Activated T-helper 2 cell treated with anti-CD3 and anti-CD28 coated beads, Interferon-gamma antibody, Interleukin-2, Interleukin-4, amounts not matched to agents 10 μg/mL and 5 μg/mL and 100 μg/mL, durations not matched to agents 14 hours and 24 hours and 36 hours (primary cell): ENCODE measurements around the gene NAE1. TPM values are rescaled to one million over a fixed set of nuclear protein-coding genes. Genes with fewer than 3 reads are reported as not detected.

ENCODE experiments used
- DNase-seq: peaks from one replicate; pipeline ENCODE4 v3.0.0; 2021; ENCODE audit warnings: low spot score
- H3K27ac Mint-ChIP-seq: one replicate; pipeline ENCODE4 v1.8.0; 2021; ENCODE audit warnings: mixed read lengths
- H3K27me3 Mint-ChIP-seq: one replicate; pipeline ENCODE4 v1.8.0; 2021; ENCODE audit warnings: low read depth, mixed read lengths
- H3K36me3 Mint-ChIP-seq: one replicate; pipeline ENCODE4 v1.8.0; 2021; ENCODE audit warnings: low read depth, mixed read lengths
- H3K4me1 Mint-ChIP-seq: one replicate; pipeline ENCODE4 v1.8.0; 2021; ENCODE audit warnings: low read depth, mixed read lengths
- H3K4me3 Mint-ChIP-seq: one replicate; pipeline ENCODE4 v1.8.0; 2021; ENCODE audit warnings: low read depth, mild to moderate bottlenecking, moderate library complexity, mixed read lengths
- H3K9me3 Mint-ChIP-seq: one replicate; pipeline ENCODE4 v1.8.0; 2021; ENCODE audit warnings: mixed read lengths
- intact Hi-C: fragments of 100-400 bp; cut with micrococcal nuclease; formaldehyde crosslinking; loops from one replicate; pipeline ENCODE4 v1.15.1; 2023
- total RNA-seq: library from RNA; stranded (reverse); gene quantifications from 2 replicates; pipeline ENCODE4 v1.2.3, GENCODE V29; 2022

NAE1 gene
- total RNA-seq, 1 donor from 2014 or later: 123 TPM

GRCh38 chr16:66859397-66860068 lies 28.8 kb upstream of the NAE1 start:
- Mint-ChIP-seq H3K4me3 (no peak overlapping the region), H3K27ac (no peak overlapping the region), H3K4me1 (no peaks in the 10 kb centered on the region), H3K36me3 (no peaks in the 10 kb centered on the region), H3K27me3 (no peaks in the 10 kb centered on the region), H3K9me3 (no peaks in the 10 kb centered on the region)
- intact Hi-C loops: no loop called here
- DNase-seq: no peak

- Mint-ChIP-seq H3K36me3 (no peaks in the 10 kb centered on the region), H3K27ac (no peak overlapping the region)
Observed at GRCh38 chr16:66858740-66859396, 28.1 kb upstream of the NAE1 start.

DNA sequence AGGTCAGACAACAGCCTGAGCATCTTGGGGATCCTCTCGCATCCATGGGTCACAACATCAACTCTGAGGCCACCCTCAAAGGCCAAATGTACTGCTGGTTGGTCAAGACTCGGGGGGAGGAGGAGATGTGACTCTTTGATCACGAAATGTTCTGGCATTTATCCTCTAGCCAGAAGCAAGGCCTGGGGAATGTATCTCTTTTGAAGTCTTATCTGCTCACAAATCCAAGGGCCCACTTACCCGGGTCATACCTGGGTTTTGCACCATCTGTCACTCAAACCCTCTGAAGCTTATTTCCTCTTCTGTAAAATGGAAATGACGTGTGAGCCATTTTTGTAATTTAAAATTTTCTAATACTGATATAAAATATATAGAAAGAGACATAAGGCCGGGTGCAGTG lies 26.7 kb upstream of the NAE1 start:
- Mint-ChIP-seq H3K27ac (no peak overlapping the region), H3K36me3 (no peaks in the 10 kb centered on the region), H3K9me3 (no peaks in the 10 kb centered on the region), H3K4me1 (no peaks in the 10 kb centered on the region), H3K27me3 (no peaks in the 10 kb centered on the region), H3K4me3 (no peak overlapping the region)
- intact Hi-C loops: no loop called here
- DNase-seq: no peak

More at GRCh38 chr16:66858740-66859396, 28.1 kb upstream of the NAE1 start:
- Mint-ChIP-seq H3K27me3 (no peaks in the 10 kb centered on the region), H3K4me1 (no peaks in the 10 kb centered on the region), H3K4me3 (no peak overlapping the region), H3K9me3 (no peaks in the 10 kb centered on the region)
- no peak for DNase-seq
- intact Hi-C loops: no loop called here

DNA sequence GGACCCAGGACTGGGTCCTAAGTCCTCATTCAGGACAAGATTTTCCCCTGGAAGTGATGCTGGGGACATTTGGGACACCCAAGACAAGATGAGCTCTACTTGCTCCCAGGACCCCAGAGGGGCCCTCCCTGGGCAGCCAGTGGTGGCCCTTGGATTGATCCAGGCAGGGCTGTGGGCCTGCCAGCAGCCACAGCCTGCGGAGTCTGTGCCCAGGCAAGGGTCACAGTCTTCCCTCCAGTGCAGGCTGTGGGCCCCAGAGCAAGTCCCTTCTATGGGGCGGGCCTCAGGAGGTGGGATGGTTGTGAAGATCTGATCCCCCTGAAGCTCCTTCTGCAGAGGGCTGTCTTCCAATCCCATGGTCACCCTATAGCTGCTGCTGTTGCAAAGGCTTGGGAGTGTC lies 26.0 kb upstream of the NAE1 start:
- DNase-seq: no peak
- no peak overlapping the region for H3K4me3 Mint-ChIP-seq
- no peaks in the 10 kb centered on the region for H3K4me1 Mint-ChIP-seq
- H3K9me3 Mint-ChIP-seq: no peaks in the 10 kb centered on the region
- intact Hi-C loops: no loop called here
- H3K36me3 Mint-ChIP-seq: no peaks in the 10 kb centered on the region
- H3K27me3 Mint-ChIP-seq: no peaks in the 10 kb centered on the region
- no peak overlapping the region for H3K27ac Mint-ChIP-seq

- DNase-seq: no peak
- no peaks in the 10 kb centered on the region for H3K4me1 Mint-ChIP-seq
- no peaks in the 10 kb centered on the region for H3K27me3 Mint-ChIP-seq
- H3K4me3 Mint-ChIP-seq: no peak overlapping the region
- intact Hi-C loops: no loop called here
- H3K36me3 Mint-ChIP-seq: no peaks in the 10 kb centered on the region
- no peaks in the 10 kb centered on the region for H3K9me3 Mint-ChIP-seq
- H3K27ac Mint-ChIP-seq: no peak overlapping the region
Observed at GRCh38 chr16:66856184-66856730, 25.5 kb upstream of the NAE1 start.

DNA sequence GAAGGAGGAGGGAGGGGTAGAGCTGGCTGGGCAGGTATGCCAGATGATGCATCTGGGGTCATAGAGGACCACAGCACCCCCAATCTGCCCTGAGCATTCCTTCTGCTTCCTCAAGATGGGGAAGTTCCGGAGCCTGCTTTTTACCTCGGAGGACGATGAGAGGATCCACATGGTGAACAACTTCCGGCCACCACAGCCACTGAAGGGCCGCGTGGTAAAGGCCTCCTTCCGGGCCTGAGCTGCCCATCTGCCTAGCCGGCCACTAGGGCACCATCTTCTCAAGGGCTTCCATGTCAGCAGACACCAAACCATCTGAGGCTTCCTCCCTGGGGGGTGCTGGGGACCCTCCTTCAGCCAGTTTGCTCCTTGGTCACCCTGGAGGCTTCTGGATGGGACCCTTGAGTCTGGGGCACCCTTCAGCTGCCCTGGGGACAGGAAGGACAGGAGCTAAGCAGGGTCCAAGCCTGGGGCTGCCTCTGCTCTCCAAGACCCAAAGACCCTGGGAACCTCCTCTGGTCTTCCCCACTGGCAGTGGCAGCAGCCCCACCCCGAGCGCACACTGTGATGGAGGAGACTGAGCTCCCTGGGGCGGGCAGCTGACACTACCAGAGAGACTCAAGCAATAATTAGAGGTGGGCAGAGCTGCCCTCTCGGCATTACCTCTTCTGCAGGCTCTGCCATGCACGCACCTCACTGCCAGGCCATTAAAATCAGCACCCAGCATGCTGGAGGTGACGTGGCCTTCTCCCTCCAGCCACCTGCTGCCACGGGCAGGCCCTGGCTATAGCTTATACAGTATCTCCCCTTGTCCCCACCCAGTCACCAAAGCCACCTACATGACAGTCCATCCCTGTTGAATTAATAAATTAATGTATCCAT lies 22.7 kb upstream of the NAE1 start:
- Mint-ChIP-seq H3K27ac (no peak overlapping the region), H3K9me3 (no peaks in the 10 kb centered on the region), H3K4me3 (no peak overlapping the region), H3K4me1 (peaks cover under 1% of the 10 kb centered on the region), H3K27me3 (no peaks in the 10 kb centered on the region), H3K36me3 (no peaks in the 10 kb centered on the region)
- intact Hi-C loops: no loop called here
- no peak for DNase-seq

DNA sequence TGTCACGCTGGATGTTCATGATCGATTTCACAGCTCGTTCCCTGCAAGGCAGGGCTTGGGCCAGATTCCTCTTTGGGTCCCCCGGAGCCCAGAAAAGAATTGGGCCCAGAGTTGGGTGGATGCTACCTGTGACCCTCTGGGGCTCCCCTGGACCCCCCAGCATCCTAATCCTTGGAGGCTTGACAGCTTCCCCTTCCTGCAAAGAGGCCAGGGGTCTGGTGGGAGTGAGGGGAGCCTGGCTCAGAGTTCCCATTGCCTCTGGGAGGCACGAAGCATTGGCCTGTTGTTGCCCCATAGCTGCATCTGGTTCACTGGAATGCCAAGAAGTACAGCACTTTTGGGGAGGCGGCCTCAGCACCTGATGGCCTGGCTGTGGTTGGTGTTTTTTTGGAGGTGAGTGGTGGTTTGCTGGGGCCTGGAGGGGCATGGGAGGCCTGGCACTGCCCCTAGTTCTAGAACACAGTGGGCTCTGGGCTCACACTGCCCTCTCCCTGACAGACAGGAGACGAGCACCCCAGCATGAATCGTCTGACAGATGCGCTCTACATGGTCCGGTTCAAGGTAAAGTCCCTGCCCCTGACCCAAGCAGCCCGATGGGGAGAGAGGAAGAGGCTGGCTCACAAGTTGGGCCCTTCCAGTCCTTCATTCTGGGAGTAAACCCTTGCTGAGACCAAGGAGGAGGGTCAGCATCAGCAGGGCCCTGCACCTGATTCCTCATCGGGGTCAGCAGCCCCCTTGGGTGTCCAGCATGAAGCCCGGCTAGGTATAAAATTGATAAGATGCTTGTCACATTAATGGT lies 20.6 kb upstream of the NAE1 start:
- no peak for DNase-seq
- intact Hi-C loops: no loop called here
- H3K4me3 Mint-ChIP-seq: no peak overlapping the region
- peaks cover 16% of the 10 kb centered on the region for H3K4me1 Mint-ChIP-seq
- H3K9me3 Mint-ChIP-seq: no peaks in the 10 kb centered on the region
- H3K36me3 Mint-ChIP-seq: no peaks in the 10 kb centered on the region
- no peak overlapping the region for H3K27ac Mint-ChIP-seq
- H3K27me3 Mint-ChIP-seq: peaks cover 3% of the 10 kb centered on the region

GRCh38 chr16:66850115-66850815 lies 19.5 kb upstream of the NAE1 start:
- Mint-ChIP-seq H3K27me3 (peaks cover 14% of the 10 kb centered on the region), H3K9me3 (no peaks in the 10 kb centered on the region), H3K4me3 (no peak overlapping the region), H3K36me3 (no peaks in the 10 kb centered on the region), H3K4me1 (peaks cover 19% of the 10 kb centered on the region), H3K27ac (no peak overlapping the region)
- intact Hi-C loops: no loop called here
- no peak for DNase-seq

DNA sequence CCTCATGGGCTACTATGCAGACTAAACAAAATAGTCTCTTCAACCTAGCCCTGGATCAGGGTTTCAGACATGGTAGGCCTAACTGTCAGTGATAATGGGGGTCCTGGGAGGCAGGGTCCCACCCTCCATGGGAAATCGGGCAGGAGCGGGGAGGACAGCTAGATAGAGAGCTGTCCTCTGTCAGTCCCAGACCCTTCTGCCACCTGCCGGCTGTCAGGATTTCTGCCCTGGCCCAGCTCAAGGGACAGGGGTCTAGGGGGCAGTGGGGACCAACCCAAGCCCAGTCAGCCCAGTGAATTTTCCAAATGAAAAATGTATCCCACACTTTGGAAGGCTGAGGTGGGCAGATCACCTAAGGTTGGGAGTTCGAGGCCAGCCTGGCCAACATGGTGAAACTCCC lies 18.8 kb upstream of the NAE1 start:
- intact Hi-C loops: no loop called here
- no peak overlapping the region for H3K4me3 Mint-ChIP-seq
- H3K36me3 Mint-ChIP-seq: no peaks in the 10 kb centered on the region

DNA sequence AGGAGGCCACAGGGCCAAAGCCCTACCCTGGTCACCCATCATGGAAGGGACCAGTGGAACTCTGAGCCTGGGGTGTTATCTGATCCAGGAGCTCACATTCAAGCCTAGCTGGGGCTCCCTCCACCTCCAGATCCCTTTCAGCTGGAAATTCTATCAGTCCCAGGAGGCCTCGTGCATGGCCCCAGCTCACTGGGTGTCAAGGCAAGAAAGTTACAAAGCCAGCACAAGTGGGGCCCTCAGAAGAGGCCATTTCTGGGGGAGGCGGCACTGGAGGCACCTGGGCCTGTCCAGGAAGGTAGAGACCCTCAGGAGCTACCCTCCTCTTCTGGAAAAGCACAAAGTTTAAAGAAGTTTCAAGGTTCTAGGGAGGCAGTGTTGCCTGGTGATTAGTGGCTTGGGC lies 18.2 kb upstream of the NAE1 start:
- H3K27me3 Mint-ChIP-seq: peaks cover 18% of the 10 kb centered on the region
- H3K27ac Mint-ChIP-seq: no peak overlapping the region
- DNase-seq: no peak
- intact Hi-C loops: no loop called here
- no peak overlapping the region for H3K4me3 Mint-ChIP-seq
- no peaks in the 10 kb centered on the region for H3K36me3 Mint-ChIP-seq
- peaks cover 22% of the 10 kb centered on the region for H3K4me1 Mint-ChIP-seq
- no peaks in the 10 kb centered on the region for H3K9me3 Mint-ChIP-seq

More for the DNA sequence above, 18.8 kb upstream of the NAE1 start:
- Mint-ChIP-seq H3K4me1 (peaks cover 22% of the 10 kb centered on the region), H3K27me3 (peaks cover 18% of the 10 kb centered on the region), H3K27ac (no peak overlapping the region), H3K9me3 (no peaks in the 10 kb centered on the region)
- no peak for DNase-seq

DNA sequence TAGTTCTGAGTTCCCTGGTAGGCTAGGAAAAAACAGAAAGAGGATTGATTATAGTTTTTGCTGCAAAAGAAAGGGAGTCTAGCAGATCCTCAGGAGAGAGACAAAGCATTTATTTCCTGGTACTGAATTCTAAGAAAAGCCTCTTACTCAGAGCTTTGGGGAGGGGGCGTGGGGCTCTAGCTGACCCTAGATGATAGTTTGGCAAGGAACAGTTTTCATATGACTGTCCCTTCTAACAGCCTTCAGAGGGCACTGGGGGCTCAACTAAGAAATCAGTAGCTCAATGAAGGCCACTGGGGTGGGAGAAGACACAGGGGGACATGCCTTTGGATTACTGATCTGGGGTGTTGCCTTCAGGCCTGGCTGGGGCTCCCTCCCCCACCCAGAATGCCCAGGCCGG lies 17.4 kb upstream of the NAE1 start:
- peaks cover 22% of the 10 kb centered on the region for H3K4me1 Mint-ChIP-seq
- no peaks in the 10 kb centered on the region for H3K9me3 Mint-ChIP-seq
- H3K4me3 Mint-ChIP-seq: no peak overlapping the region
- H3K27me3 Mint-ChIP-seq: peaks cover 27% of the 10 kb centered on the region
- DNase-seq: no peak
- intact Hi-C loops: no loop called here
- H3K36me3 Mint-ChIP-seq: no peaks in the 10 kb centered on the region
- peak overlapping the region; percentile 29 for H3K27ac Mint-ChIP-seq
